ENCODE results near the gene SMARCAL1.
"Not testable (repeated sequence)": the region's sequence is repeated elsewhere in the genome, so short reads cannot be mapped to it uniquely, and the experiment has no call there.

The SMARCAL1 gene

GRCh38 chr2:216412022-216412999 lies at the start of gene SMARCAL1:
SMARCAL1 (plus strand) TSS chr2:216412484; CDS start chr2:216414705, 2,221 bp downstream.
- peak; percentile 99 for DNase-seq
- in situ Hi-C loops (cut with HindIII; ENCODE audit: low pct_ligation_motif_present, low pct_unique_long_range_greater_than_20kb, low sequenced_read_pairs): no loop called here

GRCh38 chr2:216362730-216363129 lies 49.6 kb upstream of the SMARCAL1 start:
- in situ Hi-C loops (cut with HindIII; ENCODE audit: low pct_ligation_motif_present, low pct_unique_long_range_greater_than_20kb, low sequenced_read_pairs): no loop called here
- DNase-seq: no peak

GRCh38 chr2:216363221-216363620 lies 49.1 kb upstream of the SMARCAL1 start:
- in situ Hi-C loops (cut with HindIII; ENCODE audit: low pct_ligation_motif_present, low pct_unique_long_range_greater_than_20kb, low sequenced_read_pairs): no loop called here
- no peak for DNase-seq

- no peak for DNase-seq
- in situ Hi-C loops (cut with HindIII; ENCODE audit: low pct_ligation_motif_present, low pct_unique_long_range_greater_than_20kb, low sequenced_read_pairs): no loop called here
Observed at GRCh38 chr2:216365518-216365917, 46.8 kb upstream of the SMARCAL1 start.

GRCh38 chr2:216366777-216367471 lies 45.4 kb upstream of the SMARCAL1 start:
- in situ Hi-C loops (cut with HindIII; ENCODE audit: low pct_ligation_motif_present, low pct_unique_long_range_greater_than_20kb, low sequenced_read_pairs): no loop called here
- no peak for DNase-seq

- in situ Hi-C loops (cut with HindIII; ENCODE audit: low pct_ligation_motif_present, low pct_unique_long_range_greater_than_20kb, low sequenced_read_pairs): no loop called here
- no peak for DNase-seq
Observed at GRCh38 chr2:216369821-216370220, 42.5 kb upstream of the SMARCAL1 start.

- in situ Hi-C loops (cut with HindIII; ENCODE audit: low pct_ligation_motif_present, low pct_unique_long_range_greater_than_20kb, low sequenced_read_pairs): no loop called here
- peak; percentile 21 for DNase-seq
Observed at GRCh38 chr2:216370961-216371712, 41.1 kb upstream of the SMARCAL1 start.

- DNase-seq: peak; percentile 94
- in situ Hi-C loops (cut with HindIII; ENCODE audit: low pct_ligation_motif_present, low pct_unique_long_range_greater_than_20kb, low sequenced_read_pairs): no loop called here
Observed at GRCh38 chr2:216371721-216372702, 40.3 kb upstream of the SMARCAL1 start, which contains the start of gene MARCHF4. MARCHF4 (minus strand) TSS chr2:216372483; CDS start chr2:216370260, 2,223 bp downstream.

GRCh38 chr2:216372761-216373291 lies 39.5 kb upstream of the SMARCAL1 start:
- in situ Hi-C loops (cut with HindIII; ENCODE audit: low pct_ligation_motif_present, low pct_unique_long_range_greater_than_20kb, low sequenced_read_pairs): no loop called here
- DNase-seq: peak; percentile 90

- in situ Hi-C loops (cut with HindIII; ENCODE audit: low pct_ligation_motif_present, low pct_unique_long_range_greater_than_20kb, low sequenced_read_pairs): no loop called here
- DNase-seq: no peak
Observed at GRCh38 chr2:216373896-216374295, 38.4 kb upstream of the SMARCAL1 start.

- DNase-seq: no peak
- in situ Hi-C loops (cut with HindIII; ENCODE audit: low pct_ligation_motif_present, low pct_unique_long_range_greater_than_20kb, low sequenced_read_pairs): no loop called here
Observed at GRCh38 chr2:216375286-216375685, 37.0 kb upstream of the SMARCAL1 start.

- no peak for DNase-seq
- in situ Hi-C loops (cut with HindIII; ENCODE audit: low pct_ligation_motif_present, low pct_unique_long_range_greater_than_20kb, low sequenced_read_pairs): no loop called here
Observed at GRCh38 chr2:216379977-216380376, 32.3 kb upstream of the SMARCAL1 start.

GRCh38 chr2:216384409-216384808 lies 27.9 kb upstream of the SMARCAL1 start:
- DNase-seq; in situ Hi-C loops (cut with HindIII; ENCODE audit: low pct_ligation_motif_present, low pct_unique_long_range_greater_than_20kb, low sequenced_read_pairs): not testable (repeated sequence)

GRCh38 chr2:216385478-216385877 lies 26.8 kb upstream of the SMARCAL1 start:
- no peak for DNase-seq
- in situ Hi-C loops (cut with HindIII; ENCODE audit: low pct_ligation_motif_present, low pct_unique_long_range_greater_than_20kb, low sequenced_read_pairs): no loop called here

GRCh38 chr2:216387262-216387661 lies 25.0 kb upstream of the SMARCAL1 start:
- in situ Hi-C loops (cut with HindIII; ENCODE audit: low pct_ligation_motif_present, low pct_unique_long_range_greater_than_20kb, low sequenced_read_pairs): no loop called here
- DNase-seq: no peak

- in situ Hi-C loops (cut with HindIII; ENCODE audit: low pct_ligation_motif_present, low pct_unique_long_range_greater_than_20kb, low sequenced_read_pairs): no loop called here
- DNase-seq: no peak
Observed at GRCh38 chr2:216388046-216388884, 24.0 kb upstream of the SMARCAL1 start.

- in situ Hi-C loops (cut with HindIII; ENCODE audit: low pct_ligation_motif_present, low pct_unique_long_range_greater_than_20kb, low sequenced_read_pairs): no loop called here
- no peak for DNase-seq
Observed at GRCh38 chr2:216389570-216389969, 22.7 kb upstream of the SMARCAL1 start.
